ENCODE results near the gene KRT75.

Gene KRT75

GRCh38 chr12:52439845-52440244 is 5.7 kb upstream of the KRT75 start:
- no peak for DNase-seq (ENCODE audit: low read depth)

GRCh38 chr12:52439420-52439819 is 5.2 kb upstream of the KRT75 start:
- no peak for DNase-seq (ENCODE audit: low read depth)

GRCh38 chr12:52438305-52439301 is 4.4 kb upstream of the KRT75 start:
- DNase-seq (ENCODE audit: low read depth) = no peak

GRCh38 chr12:52437508-52437907 is 3.3 kb upstream of the KRT75 start:
- no peak for DNase-seq (ENCODE audit: low read depth)

- no peak for DNase-seq (ENCODE audit: low read depth)
Measured at GRCh38 chr12:52436828-52437474, 2.8 kb upstream of the KRT75 start.

- no peak for DNase-seq (ENCODE audit: low read depth)
Measured at GRCh38 chr12:52436000-52436827, 2.0 kb upstream of the KRT75 start.

GRCh38 chr12:52435659-52435999 is 1.5 kb upstream of the KRT75 start:
- DNase-seq (ENCODE audit: low read depth) = no peak

GRCh38 chr12:52434760-52435530 is 774 bp upstream of the KRT75 start:
- no peak for DNase-seq (ENCODE audit: low read depth)

GRCh38 chr12:52433501-52434080 is 580 bp downstream of the KRT75 start:
- DNase-seq (ENCODE audit: low read depth) = no peak

GRCh38 chr12:52432559-52433207 is 1.5 kb downstream of the KRT75 start:
- DNase-seq (ENCODE audit: low read depth) = no peak

- no peak for DNase-seq (ENCODE audit: low read depth)
Measured at GRCh38 chr12:52428121-52428520, 6.0 kb downstream of the KRT75 start.

GRCh38 chr12:52427083-52427482 is 7.1 kb downstream of the KRT75 start:
- no peak for DNase-seq (ENCODE audit: low read depth)

GRCh38 chr12:52426034-52426433 is 8.1 kb downstream of the KRT75 start:
- DNase-seq (ENCODE audit: low read depth) = no peak

GRCh38 chr12:52425466-52425865 is 8.7 kb downstream of the KRT75 start:
- DNase-seq (ENCODE audit: low read depth) = no peak

- DNase-seq (ENCODE audit: low read depth) = no peak
Measured at GRCh38 chr12:52423661-52424500, 10.3 kb downstream of the KRT75 start.

- DNase-seq (ENCODE audit: low read depth) = no peak
Measured at GRCh38 chr12:52423035-52423434, 11.1 kb downstream of the KRT75 start.

- no peak for DNase-seq (ENCODE audit: low read depth)
Measured at GRCh38 chr12:52419656-52420055, 14.5 kb downstream of the KRT75 start.

GRCh38 chr12:52418576-52419110 is 15.5 kb downstream of the KRT75 start:
- DNase-seq (ENCODE audit: low read depth) = no peak

GRCh38 chr12:52417740-52418139 is 16.4 kb downstream of the KRT75 start:
- DNase-seq (ENCODE audit: low read depth) = no peak

- no peak for DNase-seq (ENCODE audit: low read depth)
Measured at GRCh38 chr12:52416795-52417194, 17.4 kb downstream of the KRT75 start.
